Muscle layer of colon (tissue), 2 donors: ENCODE measurements around the gene SULF2.

Experiments
- H3K27ac ChIP-seq: one replicate; pipeline ENCODE4 v1.7.0; 2013; ENCODE audit warnings: low read depth, mild to moderate bottlenecking, low read length, moderate library complexity
- H3K27me3 ChIP-seq, 2 donors: one replicate each; pipeline ENCODE4 v1.7.0; 2013; ENCODE audit warnings: low read length in 2 of 2, mild to moderate bottlenecking in 2 of 2; ENCODE audit not compliant: insufficient read depth in 2 of 2, control insufficient read depth in 1 of 2
- H3K36me3 ChIP-seq: one replicate; pipeline ENCODE4 v1.7.0; 2013; ENCODE audit warnings: mild to moderate bottlenecking, low read length; ENCODE audit not compliant: insufficient read depth
- H3K4me1 ChIP-seq: one replicate; pipeline ENCODE4 v1.7.0; 2013; ENCODE audit warnings: mild to moderate bottlenecking, low read length; ENCODE audit not compliant: insufficient read depth
- H3K4me3 ChIP-seq, 2 donors: one replicate each; pipeline ENCODE4 v1.7.0; 2013; ENCODE audit warnings: low read length in 2 of 2, low read depth in 1 of 2, mild to moderate bottlenecking in 1 of 2, moderate library complexity in 1 of 2
- H3K9ac ChIP-seq: one replicate; pipeline ENCODE4 v1.7.0; 2013; ENCODE audit warnings: low read length
- H3K9me3 ChIP-seq: one replicate; pipeline ENCODE4 v1.7.0; 2013; ENCODE audit warnings: mild to moderate bottlenecking, low read length
- donor health status: abdominal sarcoma.
- donor health status: Adenocarcinoma of cecum.

Gene SULF2

DNA sequence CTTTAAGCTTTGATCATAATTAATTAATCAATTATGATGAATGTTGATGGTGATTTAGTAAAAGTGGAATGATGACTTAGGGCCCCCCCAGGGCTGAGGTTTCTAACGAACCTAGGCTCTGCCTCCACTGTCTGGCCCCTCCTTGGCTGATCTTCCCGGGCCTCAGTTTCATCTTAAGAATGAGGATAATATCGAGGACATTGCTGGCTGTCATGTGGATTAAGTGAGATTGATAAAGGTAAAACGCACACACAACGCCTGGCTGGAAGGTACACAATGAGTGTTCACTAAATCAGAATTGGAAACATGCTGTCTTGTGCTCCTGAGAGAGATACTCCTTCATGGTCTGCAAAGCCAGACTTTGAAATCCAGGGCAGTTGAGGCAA lies 5.3 kb upstream of the SULF2 start:
- Histone ChIP-seq H3K4me1 (peaks cover 37% of the 10 kb centered on the region), H3K9ac (no peak overlapping the region), H3K4me3 (no peak overlapping the region), H3K36me3 (no peaks in the 10 kb centered on the region), H3K9me3 (no peaks in the 10 kb centered on the region), H3K27ac (no peak overlapping the region), H3K27me3 (no peaks in the 10 kb centered on the region)

GRCh38 chr20:47789764-47790579 lies 4.7 kb upstream of the SULF2 start:
- H3K27ac ChIP-seq: peak overlapping the region; percentile 39
- H3K36me3 ChIP-seq: no peaks in the 10 kb centered on the region
- peaks cover 37% of the 10 kb centered on the region for H3K4me1 ChIP-seq
- no peaks in the 10 kb centered on the region for H3K9me3 ChIP-seq
- no peak overlapping the region for H3K4me3 ChIP-seq
- no peak overlapping the region for H3K9ac ChIP-seq
- no peaks in the 10 kb centered on the region for H3K27me3 ChIP-seq

GRCh38 chr20:47789081-47789763 lies 3.9 kb upstream of the SULF2 start:
- H3K4me3 ChIP-seq: no peak overlapping the region
- H3K4me1 ChIP-seq: peaks cover 41% of the 10 kb centered on the region
- no peaks in the 10 kb centered on the region for H3K36me3 ChIP-seq
- no peak overlapping the region for H3K9ac ChIP-seq
- no peaks in the 10 kb centered on the region for H3K27me3 ChIP-seq
- no peaks in the 10 kb centered on the region for H3K9me3 ChIP-seq
- H3K27ac ChIP-seq: no peak overlapping the region

DNA sequence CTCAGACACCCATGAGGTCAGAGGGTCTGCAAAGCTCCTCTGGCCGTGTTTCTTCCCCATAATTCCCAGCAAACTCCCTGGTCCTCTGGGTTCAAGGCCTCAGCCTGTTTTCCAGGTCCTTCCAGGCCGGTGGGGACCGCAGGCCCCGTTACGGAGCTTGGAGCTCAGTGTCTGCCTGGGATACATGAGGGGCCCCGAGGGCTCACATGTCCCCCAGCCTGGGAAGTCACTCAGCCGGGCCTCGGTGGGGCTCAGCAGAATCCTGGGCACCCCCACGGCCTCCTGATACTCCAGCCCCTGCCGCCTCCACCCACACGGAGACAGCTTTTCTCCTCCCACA lies 3.4 kb upstream of the SULF2 start:
- Histone ChIP-seq H3K36me3 (no peaks in the 10 kb centered on the region), H3K27me3 (no peaks in the 10 kb centered on the region), H3K4me1 (peaks cover 46% of the 10 kb centered on the region), H3K9me3 (no peaks in the 10 kb centered on the region), H3K9ac (no peak overlapping the region), H3K4me3 (no peak overlapping the region), H3K27ac (no peak overlapping the region)

DNA sequence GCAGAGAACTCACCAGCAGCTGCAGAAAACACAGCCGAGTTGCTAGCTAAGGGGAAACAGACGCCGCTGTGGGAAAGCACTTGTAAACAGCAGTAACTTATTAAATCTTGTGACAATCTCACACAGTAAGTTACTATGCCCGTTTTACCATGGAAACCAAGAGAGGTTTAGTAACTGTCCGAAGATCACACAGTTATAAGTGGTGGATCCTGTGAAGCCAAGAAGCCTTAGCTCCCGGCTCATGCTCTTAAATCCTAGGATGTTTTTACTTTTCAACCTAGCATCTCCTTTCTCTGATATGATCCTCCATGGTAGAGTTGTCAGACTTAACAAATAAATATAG lies 1.5 kb upstream of the SULF2 start:
- Histone ChIP-seq H3K4me1 (peaks cover 38% of the 10 kb centered on the region), H3K9me3 (no peaks in the 10 kb centered on the region), H3K27ac (peak overlapping the region; percentile 83), H3K36me3 (no peaks in the 10 kb centered on the region), H3K4me3 (no peak overlapping the region), H3K27me3 (no peaks in the 10 kb centered on the region), H3K9ac (peak overlapping the region; percentile 35)

GRCh38 chr20:47785854-47786764 lies 828 bp upstream of the SULF2 start:
- Histone ChIP-seq H3K9me3 (no peaks in the 10 kb centered on the region), H3K27ac (peak overlapping the region; percentile 83), H3K4me1 (peaks cover 31% of the 10 kb centered on the region), H3K36me3 (no peaks in the 10 kb centered on the region), H3K9ac (peak overlapping the region; percentile 35), H3K4me3 (peak overlapping the region; percentile 55 to 67), H3K27me3 (no peaks in the 10 kb centered on the region)

DNA sequence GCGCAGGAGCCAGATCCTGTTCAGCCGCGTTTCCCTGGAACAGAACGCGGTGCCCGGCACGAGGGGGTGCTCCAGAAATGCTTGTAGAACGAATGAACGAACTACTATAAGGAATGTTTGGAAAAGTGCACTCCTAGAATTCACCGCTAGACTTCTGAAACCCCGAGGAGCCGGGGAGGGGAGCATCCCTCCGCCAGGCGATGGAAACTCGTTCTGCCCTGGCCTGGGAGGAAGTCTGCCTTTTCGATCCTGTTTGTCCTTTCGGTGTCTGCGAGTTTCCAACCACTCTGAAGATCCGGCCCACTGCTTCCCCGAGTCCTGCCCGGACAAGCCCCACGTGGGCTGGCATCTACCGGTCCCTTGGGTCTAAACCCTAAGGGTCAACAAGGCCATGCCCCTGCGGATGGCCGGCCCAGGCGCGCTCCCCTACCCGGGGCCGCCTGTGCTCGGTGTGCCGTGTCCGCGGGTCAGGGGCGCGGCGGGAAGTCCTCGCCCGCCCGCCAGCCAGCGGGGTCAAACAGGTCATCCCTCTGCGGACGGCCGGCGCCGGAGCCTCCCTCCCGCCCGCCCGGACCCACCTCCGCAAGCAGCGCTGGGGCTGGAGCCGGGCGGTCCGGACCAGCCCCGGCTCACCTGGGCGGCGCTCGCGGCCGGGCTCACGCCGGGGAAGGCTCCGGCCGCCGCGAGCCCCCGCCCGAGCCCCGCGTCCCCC lies 526 bp downstream of the SULF2 start:
- no peak overlapping the region for H3K9ac ChIP-seq
- no peaks in the 10 kb centered on the region for H3K9me3 ChIP-seq
- no peak overlapping the region for H3K27ac ChIP-seq
- no peaks in the 10 kb centered on the region for H3K36me3 ChIP-seq
- no peaks in the 10 kb centered on the region for H3K27me3 ChIP-seq
- peak overlapping the region; percentile 55 to 58 for H3K4me3 ChIP-seq
- peaks cover 18% of the 10 kb centered on the region for H3K4me1 ChIP-seq

GRCh38 chr20:47783828-47784598 lies 1.3 kb downstream of the SULF2 start:
- Histone ChIP-seq H3K4me1 (peaks cover 10% of the 10 kb centered on the region), H3K9ac (no peak overlapping the region), H3K36me3 (no peaks in the 10 kb centered on the region), H3K27ac (no peak overlapping the region), H3K4me3 (peak overlapping the region; percentile 55 to 58), H3K9me3 (no peaks in the 10 kb centered on the region), H3K27me3 (no peaks in the 10 kb centered on the region)

GRCh38 chr20:47782920-47783552 lies 2.2 kb downstream of the SULF2 start:
- Histone ChIP-seq H3K4me1 (peaks cover 15% of the 10 kb centered on the region), H3K36me3 (no peaks in the 10 kb centered on the region), H3K27ac (no peak overlapping the region), H3K9me3 (no peaks in the 10 kb centered on the region), H3K27me3 (no peaks in the 10 kb centered on the region), H3K4me3 (no peak overlapping the region), H3K9ac (no peak overlapping the region)

GRCh38 chr20:47782076-47782475 lies 3.2 kb downstream of the SULF2 start:
- H3K4me1 ChIP-seq: peaks cover 15% of the 10 kb centered on the region
- no peak overlapping the region for H3K4me3 ChIP-seq
- no peak overlapping the region for H3K27ac ChIP-seq
- H3K36me3 ChIP-seq: no peaks in the 10 kb centered on the region
- H3K9me3 ChIP-seq: no peaks in the 10 kb centered on the region
- H3K9ac ChIP-seq: no peak overlapping the region
- H3K27me3 ChIP-seq: no peaks in the 10 kb centered on the region
